Lower lobe of right lung (tissue), 2 donors: Measurements from ENCODE around the gene OBSL1. TPM values are rescaled to one million over a fixed set of nuclear protein-coding genes. Genes with fewer than 3 reads are reported as not detected.

ENCODE experiments used
- ATAC-seq, 2 donors: fragments of 200-7000 bp; cut with Tn5 transposase; one replicate each; pipeline ENCODE4 v1.9.1; 2020 to 2022; ENCODE audit warnings: mild to moderate bottlenecking in 2 of 2, moderate library complexity in 2 of 2
- DNase-seq: peaks from one replicate; pipeline ENCODE4 v3.0.0-alpha.2; 2020
- H3K27ac ChIP-seq: fragments of 200-600 bp; one replicate; pipeline ENCODE4 v1.8.0; 2022
- H3K27me3 ChIP-seq: fragments of 200-600 bp; one replicate; pipeline ENCODE4 v1.8.0; 2022; ENCODE audit warnings: low read depth
- H3K36me3 ChIP-seq: fragments of 200-600 bp; one replicate; pipeline ENCODE4 v1.8.0; 2022; ENCODE audit warnings: mild to moderate bottlenecking
- H3K4me1 ChIP-seq: fragments of 200-600 bp; one replicate; pipeline ENCODE4 v1.8.0; 2022
- H3K4me3 ChIP-seq: fragments of 200-600 bp; one replicate; pipeline ENCODE4 v1.8.0; 2022; ENCODE audit warnings: mild to moderate bottlenecking
- H3K9me3 ChIP-seq: fragments of 200-600 bp; one replicate; pipeline ENCODE4 v1.8.0; 2022
- intact Hi-C: fragments of 100-400 bp; cut with DNase I; formaldehyde crosslinking; loops from one replicate; pipeline ENCODE4 v1.11.0; 2022
- total RNA-seq: library from RNA; stranded (reverse); fragmentation: NEBNext Ultra II Directional; extraction: Animal tissue kit (Norgen Biotek cat#: 25700); gene quantifications from one replicate; pipeline ENCODE4 v1.2.1, GENCODE V29; 2021
- TF ChIP-seq, protein P1 (sequence below): fragments of 200-600 bp; IDR thresholded peaks from one replicate; pipeline ENCODE4 v1.8.0; 2022; ENCODE audit warnings: antibody characterized with exemption, mild to moderate bottlenecking
- donor health status: DM: no; HTN: yes; CAD: no; lungs with severe emphysema.

Gene OBSL1
- total RNA-seq, 1 donor from 2014 or later = 49.4 TPM

DNA sequence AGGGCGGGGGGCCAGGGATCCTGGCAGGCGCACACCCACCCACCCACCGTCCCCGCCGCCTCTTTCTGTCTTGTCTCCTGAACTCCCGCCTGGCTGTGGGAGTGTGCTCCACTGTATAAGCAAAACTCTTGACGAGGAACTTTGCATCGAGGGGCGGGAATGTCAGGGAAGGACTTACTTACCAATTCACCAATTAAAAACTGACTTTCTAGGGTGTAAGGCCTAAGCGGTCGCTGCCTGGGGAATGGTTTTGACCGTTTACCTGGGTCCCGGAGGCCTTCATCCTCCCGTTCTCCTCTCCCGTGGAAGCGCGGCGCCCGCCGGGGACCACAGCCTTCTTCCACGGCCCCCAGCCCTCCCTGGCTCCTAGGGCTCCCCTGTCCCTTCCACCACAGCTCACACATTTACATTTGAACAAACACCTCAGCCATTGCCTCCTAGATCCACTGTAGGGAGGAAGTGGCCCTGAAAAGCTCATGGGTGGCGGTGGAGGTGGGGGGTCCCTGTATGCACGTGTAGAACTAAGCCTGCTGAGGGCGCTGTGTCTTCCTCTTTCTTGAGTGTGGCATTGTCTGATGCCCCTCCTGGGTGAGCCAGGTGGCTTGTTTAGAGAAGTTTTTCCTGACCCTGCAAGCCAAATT lies 48.2 kb downstream of the OBSL1 start:
- DNase-seq (no peak), ATAC-seq (no peak)
- Histone ChIP-seq H3K27me3 (peaks cover 86% of the 10 kb centered on the region), H3K4me1 (peaks cover 5% of the 10 kb centered on the region), H3K4me3 (no peak overlapping the region), H3K27ac (no peak overlapping the region), H3K36me3 (no peaks in the 10 kb centered on the region), H3K9me3 (no peaks in the 10 kb centered on the region)
- intact Hi-C loops = no loop called here
- TF ChIP-seq, protein P1, sequence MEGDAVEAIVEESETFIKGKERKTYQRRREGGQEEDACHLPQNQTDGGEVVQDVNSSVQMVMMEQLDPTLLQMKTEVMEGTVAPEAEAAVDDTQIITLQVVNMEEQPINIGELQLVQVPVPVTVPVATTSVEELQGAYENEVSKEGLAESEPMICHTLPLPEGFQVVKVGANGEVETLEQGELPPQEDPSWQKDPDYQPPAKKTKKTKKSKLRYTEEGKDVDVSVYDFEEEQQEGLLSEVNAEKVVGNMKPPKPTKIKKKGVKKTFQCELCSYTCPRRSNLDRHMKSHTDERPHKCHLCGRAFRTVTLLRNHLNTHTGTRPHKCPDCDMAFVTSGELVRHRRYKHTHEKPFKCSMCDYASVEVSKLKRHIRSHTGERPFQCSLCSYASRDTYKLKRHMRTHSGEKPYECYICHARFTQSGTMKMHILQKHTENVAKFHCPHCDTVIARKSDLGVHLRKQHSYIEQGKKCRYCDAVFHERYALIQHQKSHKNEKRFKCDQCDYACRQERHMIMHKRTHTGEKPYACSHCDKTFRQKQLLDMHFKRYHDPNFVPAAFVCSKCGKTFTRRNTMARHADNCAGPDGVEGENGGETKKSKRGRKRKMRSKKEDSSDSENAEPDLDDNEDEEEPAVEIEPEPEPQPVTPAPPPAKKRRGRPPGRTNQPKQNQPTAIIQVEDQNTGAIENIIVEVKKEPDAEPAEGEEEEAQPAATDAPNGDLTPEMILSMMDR = no peak

DNA sequence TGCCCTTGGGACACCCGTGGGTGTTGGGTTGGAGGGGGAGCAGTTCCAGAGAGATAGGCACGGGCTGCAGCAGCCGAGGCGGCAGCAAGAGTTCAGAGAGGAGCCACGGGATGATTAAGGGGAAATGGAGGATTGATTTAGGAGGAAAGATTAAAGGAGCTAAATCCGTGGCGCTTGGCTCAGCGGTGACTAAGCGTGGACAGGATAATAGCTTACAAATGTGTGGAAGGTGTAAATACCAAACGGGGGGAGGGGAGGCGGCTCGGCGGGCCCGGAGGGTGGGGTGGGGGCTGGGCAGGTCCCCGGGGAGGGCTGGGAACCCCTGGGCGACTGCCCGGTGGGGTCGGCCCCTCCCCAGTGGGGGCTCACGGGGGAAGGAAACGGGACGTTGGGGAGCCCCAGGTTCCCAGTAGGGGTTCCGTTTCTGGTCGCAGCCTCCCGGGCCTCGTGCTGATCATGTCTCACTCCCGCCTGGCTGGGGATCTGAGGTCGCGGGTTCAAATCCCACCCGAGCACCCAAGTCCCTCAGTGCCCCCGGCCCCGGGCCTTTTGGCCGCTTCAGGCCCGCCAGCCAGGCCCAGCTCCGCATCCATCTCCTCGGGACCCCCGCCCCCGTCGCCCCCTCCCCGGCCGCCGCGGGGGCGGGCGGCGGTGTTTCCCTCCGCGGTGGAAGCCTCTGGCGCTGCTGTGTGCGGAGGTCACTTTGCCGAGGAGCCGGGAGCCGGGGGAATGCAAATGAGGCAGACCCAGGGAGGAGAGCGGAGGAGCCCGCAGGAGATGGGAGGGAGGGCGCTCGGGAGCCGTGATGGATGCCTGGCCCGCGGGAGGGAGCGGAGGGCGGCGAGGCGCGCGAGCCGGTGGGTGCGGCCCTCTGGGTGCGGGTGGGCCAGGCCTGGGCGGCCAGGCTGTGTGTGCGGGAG lies 49.0 kb downstream of the OBSL1 start:
- H3K27me3 ChIP-seq = peaks cover 82% of the 10 kb centered on the region

DNA sequence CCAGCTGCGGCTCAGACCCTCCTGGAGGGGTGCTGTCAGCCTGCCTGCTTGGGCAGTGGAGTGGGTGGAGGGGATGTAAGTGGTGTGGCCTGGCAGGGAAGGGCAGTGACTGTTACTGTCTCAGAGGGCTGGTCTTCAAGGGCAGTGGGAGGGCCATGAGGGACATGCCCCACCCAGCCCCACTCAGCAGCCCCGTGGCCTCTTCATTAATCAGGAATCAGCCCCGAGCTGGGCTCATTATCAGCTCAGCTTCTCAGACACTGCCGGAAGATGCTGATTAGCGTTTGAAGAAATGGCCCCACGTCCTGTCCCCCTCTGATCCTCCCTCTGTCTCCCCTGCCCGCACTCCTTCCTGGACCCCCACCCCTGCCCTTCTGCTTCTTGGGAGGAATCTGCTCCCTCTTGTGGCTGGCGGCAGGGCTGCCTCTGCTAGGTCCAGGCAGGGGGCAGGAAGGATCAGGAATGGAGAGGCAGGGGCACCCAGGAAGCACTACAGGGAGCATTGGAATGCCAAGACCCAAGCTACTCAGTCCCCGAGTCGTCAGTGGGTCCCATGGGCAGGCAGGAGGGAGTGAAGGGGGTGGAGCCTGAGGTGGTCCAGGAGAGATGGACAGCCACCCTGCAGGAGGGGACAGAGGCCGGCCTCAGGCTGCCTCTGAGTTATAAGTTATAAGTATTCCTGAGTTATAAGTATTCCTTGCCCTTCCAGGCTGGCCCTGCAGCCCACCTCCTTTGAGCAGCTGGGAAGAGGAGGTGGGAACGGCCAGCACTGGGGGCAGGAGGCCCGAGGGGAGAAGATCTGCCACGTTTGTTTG lies 50.1 kb downstream of the OBSL1 start:
- Histone ChIP-seq H3K9me3 (no peaks in the 10 kb centered on the region), H3K36me3 (no peaks in the 10 kb centered on the region), H3K27ac (no peak overlapping the region), H3K4me3 (no peak overlapping the region), H3K27me3 (peaks cover 84% of the 10 kb centered on the region), H3K4me1 (peaks cover 5% of the 10 kb centered on the region)
- peak; percentile 49 to 58 for ATAC-seq
- intact Hi-C loops = no loop called here
- TF ChIP-seq, protein P1 = peak; percentile 41
- DNase-seq = no peak

More for the DNA sequence above, 49.0 kb downstream of the OBSL1 start:
- TF ChIP-seq, protein P1 = no peak
- Histone ChIP-seq H3K4me1 (peaks cover 5% of the 10 kb centered on the region), H3K36me3 (no peaks in the 10 kb centered on the region), H3K9me3 (no peaks in the 10 kb centered on the region), H3K4me3 (no peak overlapping the region), H3K27ac (no peak overlapping the region)
- ATAC-seq = peak in 1 of 2 donors; percentile 5
- intact Hi-C loops = no loop called here
- DNase-seq = no peak

DNA sequence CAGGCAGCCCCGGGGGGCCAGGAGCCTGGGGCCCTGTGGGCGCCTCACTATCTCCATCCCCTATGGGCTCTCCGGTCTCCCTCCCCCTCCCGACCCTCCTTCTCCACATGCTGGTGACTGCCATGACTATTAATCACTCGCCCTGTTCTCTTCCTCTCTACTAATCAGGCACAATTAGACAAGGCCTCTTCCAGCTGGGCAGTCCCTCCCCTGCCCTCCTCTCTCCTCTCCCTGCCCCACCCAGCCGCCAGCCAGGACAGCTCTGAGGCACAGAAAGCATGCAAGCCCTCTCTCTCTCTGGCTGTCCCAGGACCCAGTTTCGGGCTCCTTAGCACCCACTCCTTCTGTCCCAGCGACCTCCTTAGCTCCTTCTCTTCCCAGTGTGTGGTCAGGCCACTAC lies 51.3 kb downstream of the OBSL1 start:
- Histone ChIP-seq H3K4me1 (peaks cover 5% of the 10 kb centered on the region), H3K27me3 (peaks cover 81% of the 10 kb centered on the region)
- intact Hi-C loops = no loop called here

DNA sequence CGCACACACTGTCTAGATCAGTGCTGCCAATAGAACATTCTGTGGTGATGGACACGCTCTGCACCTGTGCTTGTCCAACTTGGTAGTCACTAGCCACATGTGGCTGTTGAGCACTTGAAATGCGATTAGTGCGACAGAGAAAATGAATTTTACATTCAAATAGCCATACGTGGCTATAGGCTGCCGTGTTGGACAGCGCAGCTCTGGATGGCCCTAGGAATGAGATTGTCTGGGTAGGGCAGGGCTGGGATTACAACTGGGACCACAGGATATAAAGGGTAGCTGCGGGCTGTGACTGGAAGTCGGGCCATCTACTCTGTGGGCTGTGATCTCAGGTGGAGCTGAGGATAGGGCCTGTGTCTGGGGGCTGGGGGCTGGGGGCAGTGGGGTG lies 51.8 kb downstream of the OBSL1 start:
- DNase-seq = no peak
- Histone ChIP-seq H3K4me1 (peaks cover 5% of the 10 kb centered on the region), H3K4me3 (no peak overlapping the region), H3K27me3 (peaks cover 81% of the 10 kb centered on the region), H3K36me3 (no peaks in the 10 kb centered on the region), H3K9me3 (no peaks in the 10 kb centered on the region), H3K27ac (no peak overlapping the region)
- ATAC-seq = no peak
- TF ChIP-seq, protein P1 = no peak
- intact Hi-C loops = no loop called here

More for the DNA sequence above, 51.3 kb downstream of the OBSL1 start:
- DNase-seq = no peak
- no peaks in the 10 kb centered on the region for H3K9me3 ChIP-seq
- H3K27ac ChIP-seq = no peak overlapping the region
- H3K36me3 ChIP-seq = no peaks in the 10 kb centered on the region
- no peak for ATAC-seq
- no peak overlapping the region for H3K4me3 ChIP-seq
- TF ChIP-seq, protein P1 = no peak
